Right atrium auricular region (tissue), 2 donors: ENCODE results near the gene LGALSL. TPM values are rescaled to one million over a fixed set of nuclear protein-coding genes. Genes with fewer than 3 reads are reported as not detected.

Experiments used
- DNase-seq: peaks from one replicate; pipeline ENCODE4 v3.0.0-alpha.2; 2019; ENCODE audit warnings: low spot score
- H3K27ac ChIP-seq, 2 donors: fragments of 200-600 bp; sonication (generic); 1 replicate in 1 of 2; 2 replicates in 1 of 2; pipeline ENCODE4 v1.5.1; 2016 to 2019
- H3K27me3 ChIP-seq, 2 donors: fragments of 200-600 bp; sonication (generic); one replicate each; pipeline versions ENCODE4 v1.5.1 to v1.6.0; 2017 to 2019
- H3K36me3 ChIP-seq: fragments of 200-600 bp; sonication (generic); one replicate; pipeline ENCODE4 v1.5.1; 2016
- H3K4me1 ChIP-seq, 2 donors: fragments of 200-600 bp; sonication (generic); one replicate each; pipeline versions ENCODE4 v1.5.1 to v1.6.0; 2017 to 2019
- H3K4me3 ChIP-seq, 2 donors: fragments of 200-600 bp; sonication (generic); 1 replicate in 1 of 2; 2 replicates in 1 of 2; pipeline ENCODE4 v1.5.1; 2017 to 2019; ENCODE audit warnings: mild to moderate bottlenecking in 1 of 2, moderate library complexity in 1 of 2
- H3K9me3 ChIP-seq, 2 donors: fragments of 200-600 bp; sonication (generic); one replicate each; pipeline ENCODE4 v1.5.1; 2019
- total RNA-seq, 2 donors: library from RNA; depleted of rRNA; stranded (reverse); fragments of >200 nt; gene quantifications; one replicate each; pipeline ENCODE4 v1.1.0, GENCODE V29; 2016
- TF ChIP-seq, protein P1 (sequence below), 2 donors: fragments of 200-600 bp; sonication (generic); IDR thresholded peaks; one replicate each; pipeline ENCODE4 v1.5.1; 2019; ENCODE audit warnings: antibody characterized with exemption in 2 of 2

The LGALSL gene
- total RNA-seq, 2 donors from 2014 or later, result 15.4 to 19.1 TPM

DNA sequence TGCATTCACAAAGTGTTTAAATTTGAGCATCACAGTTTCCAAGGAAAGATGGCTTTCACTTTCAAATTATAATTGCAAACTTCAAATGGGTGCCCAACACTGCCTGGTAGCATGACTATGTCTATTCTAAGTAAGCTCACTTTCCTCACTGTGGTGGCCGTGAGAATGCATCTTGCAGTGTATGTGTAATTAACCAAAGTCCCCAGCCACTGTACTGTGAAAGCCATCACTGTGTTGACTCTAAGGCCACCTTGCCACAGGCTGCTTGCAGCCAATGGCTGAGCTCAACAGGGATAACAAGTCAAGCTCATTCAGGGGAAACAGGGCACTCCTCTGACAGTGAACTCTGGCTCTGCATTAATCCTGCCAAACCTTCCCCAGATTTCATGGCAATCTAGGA, 43.3 kb upstream of the LGALSL start:
- TF ChIP-seq, protein P1, sequence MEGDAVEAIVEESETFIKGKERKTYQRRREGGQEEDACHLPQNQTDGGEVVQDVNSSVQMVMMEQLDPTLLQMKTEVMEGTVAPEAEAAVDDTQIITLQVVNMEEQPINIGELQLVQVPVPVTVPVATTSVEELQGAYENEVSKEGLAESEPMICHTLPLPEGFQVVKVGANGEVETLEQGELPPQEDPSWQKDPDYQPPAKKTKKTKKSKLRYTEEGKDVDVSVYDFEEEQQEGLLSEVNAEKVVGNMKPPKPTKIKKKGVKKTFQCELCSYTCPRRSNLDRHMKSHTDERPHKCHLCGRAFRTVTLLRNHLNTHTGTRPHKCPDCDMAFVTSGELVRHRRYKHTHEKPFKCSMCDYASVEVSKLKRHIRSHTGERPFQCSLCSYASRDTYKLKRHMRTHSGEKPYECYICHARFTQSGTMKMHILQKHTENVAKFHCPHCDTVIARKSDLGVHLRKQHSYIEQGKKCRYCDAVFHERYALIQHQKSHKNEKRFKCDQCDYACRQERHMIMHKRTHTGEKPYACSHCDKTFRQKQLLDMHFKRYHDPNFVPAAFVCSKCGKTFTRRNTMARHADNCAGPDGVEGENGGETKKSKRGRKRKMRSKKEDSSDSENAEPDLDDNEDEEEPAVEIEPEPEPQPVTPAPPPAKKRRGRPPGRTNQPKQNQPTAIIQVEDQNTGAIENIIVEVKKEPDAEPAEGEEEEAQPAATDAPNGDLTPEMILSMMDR (IDR thresholded peaks at IDR 0.05), result no peak
- Histone ChIP-seq H3K4me3 (no peak overlapping the region), H3K27me3 (no peaks in the 10 kb centered on the region), H3K4me1 (peaks cover 0 to 7% of the 10 kb centered on the region in 2 donors), H3K36me3 (no peaks in the 10 kb centered on the region), H3K27ac (no peak overlapping the region), H3K9me3 (no peaks in the 10 kb centered on the region)
- DNase-seq, result no peak

DNA sequence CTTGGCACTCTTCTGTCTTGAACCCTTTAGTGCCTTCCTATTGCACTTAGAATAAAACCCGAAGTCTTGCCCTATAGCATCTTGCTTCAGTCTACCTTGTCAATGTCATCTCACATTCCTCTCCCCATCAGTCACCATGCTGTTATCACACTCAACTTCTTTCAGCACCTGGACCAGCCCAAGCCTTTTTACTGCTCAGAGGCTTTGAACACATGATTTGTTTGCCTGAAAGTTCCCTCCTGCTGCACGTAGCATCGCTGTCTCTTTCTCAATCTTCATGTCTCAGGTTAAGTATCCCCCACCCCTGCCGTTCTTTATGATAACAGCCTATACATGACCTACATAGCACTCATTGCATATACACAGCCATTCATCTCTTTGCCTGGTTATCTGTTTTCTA, 41.3 kb upstream of the LGALSL start:
- Histone ChIP-seq H3K4me1 (no peaks in the 10 kb centered on the region), H3K27ac (no peak overlapping the region), H3K27me3 (no peaks in the 10 kb centered on the region), H3K9me3 (no peaks in the 10 kb centered on the region), H3K4me3 (no peak overlapping the region), H3K36me3 (no peaks in the 10 kb centered on the region)
- DNase-seq, result no peak
- TF ChIP-seq, protein P1 (IDR thresholded peaks at IDR 0.05), result no peak

DNA sequence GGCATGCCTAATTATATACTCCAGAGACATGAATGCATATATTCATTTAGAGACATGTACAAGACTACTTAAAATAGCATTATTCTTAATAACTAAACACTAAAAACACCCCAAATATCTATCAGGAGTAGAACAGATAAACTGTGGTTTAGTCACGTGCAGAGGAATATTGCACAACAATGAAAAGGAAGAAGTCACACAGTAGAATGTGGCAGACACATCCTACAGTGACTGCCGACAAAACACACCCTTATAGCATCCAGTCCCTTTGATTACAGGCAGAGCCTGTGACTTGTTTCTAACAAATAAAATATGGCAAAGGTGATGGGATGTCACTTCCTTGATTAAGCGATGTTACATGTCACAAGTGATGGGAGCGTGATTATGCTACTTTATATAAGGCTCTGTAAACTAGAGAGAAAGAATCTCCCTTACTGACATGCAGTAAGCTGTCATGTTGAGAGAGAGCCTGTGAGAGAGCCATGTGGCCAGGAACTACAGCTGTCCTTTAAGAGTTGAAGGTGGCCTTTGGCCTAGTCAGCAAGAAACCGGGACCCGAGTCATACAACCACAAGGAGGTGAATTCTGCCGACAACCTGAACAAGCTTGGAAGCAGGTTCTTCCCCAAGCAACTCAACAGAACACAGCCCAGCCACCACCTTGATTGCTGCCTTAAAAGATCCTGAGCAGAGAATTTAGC, 39.1 kb upstream of the LGALSL start:
- Histone ChIP-seq H3K27ac (no peak overlapping the region), H3K9me3 (no peaks in the 10 kb centered on the region), H3K36me3 (no peaks in the 10 kb centered on the region), H3K4me1 (peaks cover 0 to 3% of the 10 kb centered on the region in 2 donors), H3K4me3 (no peak overlapping the region), H3K27me3 (no peaks in the 10 kb centered on the region)
- no peak for DNase-seq
- TF ChIP-seq, protein P1 (IDR thresholded peaks at IDR 0.05), result no peak

DNA sequence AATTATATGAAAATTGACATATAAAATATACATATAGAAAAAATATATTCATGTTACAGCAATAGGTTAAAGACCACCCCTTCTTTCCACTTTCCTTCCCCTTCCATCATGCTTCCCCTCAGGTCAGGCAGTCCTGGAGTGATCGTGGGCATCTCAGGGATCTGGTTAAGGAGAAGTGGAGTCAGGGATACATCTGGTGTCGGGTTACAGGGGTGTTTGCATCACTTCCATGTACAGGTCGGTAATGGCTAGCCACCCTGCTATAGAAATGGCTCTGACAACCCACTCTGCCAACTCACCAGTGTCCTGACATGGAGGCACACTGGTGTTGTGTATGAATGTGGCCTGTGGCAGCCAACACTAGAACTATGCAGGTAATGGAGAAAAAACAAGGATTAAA, 36.3 kb upstream of the LGALSL start:
- no peak overlapping the region for H3K4me3 ChIP-seq
- peaks cover 0 to 12% of the 10 kb centered on the region in 2 donors for H3K4me1 ChIP-seq
- TF ChIP-seq, protein P1 (IDR thresholded peaks at IDR 0.05), result no peak
- no peaks in the 10 kb centered on the region for H3K36me3 ChIP-seq
- no peaks in the 10 kb centered on the region for H3K9me3 ChIP-seq
- H3K27ac ChIP-seq, result no peak overlapping the region
- H3K27me3 ChIP-seq, result no peaks in the 10 kb centered on the region
- no peak for DNase-seq

DNA sequence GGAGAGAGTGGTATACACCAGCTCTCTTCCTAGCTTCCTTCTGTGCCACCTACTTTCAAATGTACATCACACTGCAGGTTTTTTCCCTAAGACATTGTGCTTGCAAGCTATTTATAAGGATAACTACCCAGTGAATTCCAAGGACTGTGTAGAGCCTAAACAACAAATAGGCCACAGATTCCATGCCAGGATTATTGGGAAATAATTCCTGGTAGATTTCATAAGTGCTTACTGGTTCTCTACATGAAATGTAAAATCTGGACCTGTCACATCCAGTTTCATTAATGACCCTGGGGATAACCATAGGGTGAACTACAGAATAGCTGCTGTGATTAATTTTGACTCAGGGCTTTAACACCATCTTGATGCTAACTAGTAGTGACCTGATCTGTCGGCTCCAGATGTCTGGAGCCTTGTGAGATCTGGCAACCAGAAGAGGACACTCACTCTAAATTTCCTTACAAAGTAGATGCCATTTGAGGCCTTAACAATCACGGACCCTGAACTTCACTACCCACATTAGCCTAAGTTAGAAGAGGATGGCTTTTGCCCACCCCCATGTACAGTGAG, 34.3 kb upstream of the LGALSL start:
- peaks cover 0 to 12% of the 10 kb centered on the region in 2 donors for H3K4me1 ChIP-seq
- no peak overlapping the region for H3K27ac ChIP-seq
- no peaks in the 10 kb centered on the region for H3K9me3 ChIP-seq
- TF ChIP-seq, protein P1 (IDR thresholded peaks at IDR 0.05), result no peak
- no peaks in the 10 kb centered on the region for H3K36me3 ChIP-seq
- no peaks in the 10 kb centered on the region for H3K27me3 ChIP-seq
- DNase-seq, result no peak
- H3K4me3 ChIP-seq, result no peak overlapping the region
